Posterior vena cava (tissue), 2 donors: Measurements from ENCODE around the gene ZCCHC4. TPM values are rescaled to one million over a fixed set of nuclear protein-coding genes. Genes with fewer than 3 reads are reported as not detected.

Experiments
- DNase-seq: peaks from one replicate; pipeline ENCODE4 v3.0.0-alpha.2; 2020; ENCODE audit warnings: low spot score
- intact Hi-C, 2 donors: fragments of 100-400 bp; cut with DNase I; formaldehyde crosslinking; loops; one replicate each; pipeline versions ENCODE4 v1.14.1 to v1.14.2; 2022 to 2023
- long read RNA-seq, 2 donors: library from polyadenylated mRNA; unstranded; transcript quantifications; one replicate each; pipeline ENCODE4 v2.0.0, GENCODE V29; 2020 to 2021
- total RNA-seq, 2 donors: library from RNA; stranded (reverse); fragmentation: NEBNext Ultra II Directional; extraction: Animal tissue kit (Norgen Biotek cat#: 25700); gene quantifications; one replicate each; pipeline ENCODE4 v1.2.1, GENCODE V29; 2021
- donor health status: DM: yes; HTN: yes; CAD: no.
- donor health status: DM: yes; HTN: yes; CAD: no.

The ZCCHC4 gene
- total RNA-seq = 1 to 10 TPM; 8.6 to 9.7 TPM
- long read RNA-seq, donor 1, partial matches to known transcripts = 2 of 4 reads
- long read RNA-seq, donor 1, other reads (novel, unspliced or antisense) = 1 of 4 reads
- long read RNA-seq, donor 2, partial matches to known transcripts = 2 of 5 reads
- long read RNA-seq, donor 2, other reads (novel, unspliced or antisense) = 1 of 5 reads

DNA sequence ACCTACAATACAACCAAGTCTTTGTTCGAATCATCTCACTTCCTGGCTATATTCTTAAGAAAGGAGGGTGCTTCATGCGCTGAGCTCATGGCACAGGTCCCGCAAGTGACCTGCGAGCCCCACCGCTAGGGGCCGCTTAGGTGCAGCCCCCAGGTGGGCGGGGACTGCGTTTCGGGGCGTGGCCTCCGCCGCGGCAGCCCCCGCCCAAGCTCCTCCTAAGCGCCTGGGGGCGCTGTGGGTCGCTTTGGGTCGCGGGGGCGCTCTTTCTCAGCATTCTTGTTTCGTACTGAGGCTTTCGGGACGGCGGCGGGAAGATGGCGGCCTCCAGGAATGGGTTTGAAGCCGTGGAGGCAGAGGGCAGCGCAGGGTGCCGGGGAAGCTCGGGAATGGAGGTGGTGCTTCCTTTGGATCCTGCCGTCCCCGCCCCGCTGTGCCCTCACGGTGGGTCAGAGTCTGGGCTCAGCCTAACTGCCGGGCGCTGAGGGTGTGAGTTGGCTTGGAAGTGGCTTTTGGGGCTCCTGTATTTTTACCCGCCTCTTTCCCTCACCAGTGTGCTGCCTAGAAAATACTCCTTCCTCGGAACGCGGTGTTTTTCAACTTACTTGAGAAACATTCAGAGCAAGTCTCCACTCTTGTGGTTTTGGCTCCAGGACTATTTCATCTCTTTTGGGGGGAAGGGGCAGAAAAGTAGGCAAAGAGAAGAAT, at the start of gene ZCCHC4:
ZCCHC4 (plus strand) TSS at position 279 of the 705 bp plus-strand sequence; CDS start at position 315, 36 bp downstream.
- intact Hi-C loops = no loop called here
- peak; percentile 97 for DNase-seq

DNA sequence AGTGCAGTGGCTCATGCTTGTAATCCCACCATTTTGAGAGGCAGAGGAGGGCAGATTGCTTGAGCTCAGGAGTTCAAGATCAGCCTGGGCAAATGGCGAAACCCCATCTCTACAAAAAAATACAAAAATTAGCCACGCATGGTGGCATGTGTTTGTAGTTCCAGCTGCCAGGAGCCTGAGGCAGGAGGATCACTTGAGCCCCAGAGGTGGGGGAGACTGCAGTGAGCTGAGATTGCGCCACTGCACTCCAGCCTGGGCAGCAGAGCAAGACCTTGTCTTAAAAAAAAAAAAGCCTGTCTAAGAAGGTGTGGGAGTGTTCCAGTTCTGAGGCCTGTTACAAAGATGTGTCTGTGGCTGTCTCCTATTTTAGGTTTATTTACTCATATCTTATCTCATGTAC, 40.7 kb upstream of the ZCCHC4 start:
- no peak for DNase-seq
- intact Hi-C loops = loop anchor here in 1 of 2 donors (1.0 kb wide), 1 partner anchor 23 kb away; no protein-coding TSS in a partner anchor

GRCh38 chr4:25280210-25280609, 32.4 kb upstream of the ZCCHC4 start:
- intact Hi-C loops = no loop called here
- no peak for DNase-seq

DNA sequence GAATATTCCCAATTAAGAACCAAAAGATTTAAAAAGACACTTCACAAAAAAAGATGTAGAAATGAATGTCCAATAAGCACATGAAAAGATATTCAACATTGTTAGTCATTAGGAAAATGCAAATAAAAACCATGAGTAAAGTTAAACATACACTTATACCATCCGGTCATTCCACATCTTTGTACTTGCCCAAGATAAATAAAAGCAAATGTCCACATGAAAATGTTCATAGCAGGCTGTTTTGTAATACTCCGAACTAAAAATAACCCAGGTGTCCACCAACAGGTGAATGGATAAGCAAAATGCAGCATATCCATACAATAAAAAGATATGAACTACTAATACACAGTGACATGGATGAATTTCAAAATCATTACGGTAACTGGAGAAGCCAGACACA, 28.6 kb upstream of the ZCCHC4 start:
- intact Hi-C loops = no loop called here
- no peak for DNase-seq

- no peak for DNase-seq
- intact Hi-C loops = no loop called here
Measured at GRCh38 chr4:25284466-25284865, 28.1 kb upstream of the ZCCHC4 start.

DNA sequence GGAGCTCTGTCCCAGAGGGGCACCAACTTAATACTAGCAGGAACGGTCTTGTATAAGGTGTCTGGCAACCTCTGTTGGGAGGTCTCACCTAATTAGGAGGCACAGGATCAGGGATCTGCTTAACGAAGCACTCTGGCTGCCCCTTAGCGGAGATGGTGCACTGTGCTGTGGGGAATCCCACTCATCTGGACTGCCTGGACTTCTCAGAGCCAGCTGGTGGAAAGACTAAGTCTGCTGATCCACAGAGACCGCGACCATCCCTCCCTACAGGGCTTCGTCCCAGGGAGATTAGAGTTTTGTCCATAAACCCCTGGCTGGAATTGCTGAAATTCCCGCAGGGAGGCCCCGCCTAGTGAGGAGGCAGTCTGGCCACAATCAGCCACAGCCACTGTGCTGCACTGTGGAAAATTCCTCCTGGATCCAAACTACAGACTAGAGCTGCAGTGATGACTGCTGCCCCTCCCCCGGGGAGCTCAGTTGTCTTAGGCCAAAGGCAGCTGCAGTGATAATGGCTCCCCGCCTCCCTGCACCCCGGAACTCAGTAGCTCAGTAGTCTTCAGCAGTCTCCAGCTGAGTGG, 22.0 kb upstream of the ZCCHC4 start:
- intact Hi-C loops = no loop called here
- no peak for DNase-seq

- intact Hi-C loops = no loop called here
- DNase-seq = no peak
Measured at GRCh38 chr4:25291158-25291733, 21.3 kb upstream of the ZCCHC4 start.

DNA sequence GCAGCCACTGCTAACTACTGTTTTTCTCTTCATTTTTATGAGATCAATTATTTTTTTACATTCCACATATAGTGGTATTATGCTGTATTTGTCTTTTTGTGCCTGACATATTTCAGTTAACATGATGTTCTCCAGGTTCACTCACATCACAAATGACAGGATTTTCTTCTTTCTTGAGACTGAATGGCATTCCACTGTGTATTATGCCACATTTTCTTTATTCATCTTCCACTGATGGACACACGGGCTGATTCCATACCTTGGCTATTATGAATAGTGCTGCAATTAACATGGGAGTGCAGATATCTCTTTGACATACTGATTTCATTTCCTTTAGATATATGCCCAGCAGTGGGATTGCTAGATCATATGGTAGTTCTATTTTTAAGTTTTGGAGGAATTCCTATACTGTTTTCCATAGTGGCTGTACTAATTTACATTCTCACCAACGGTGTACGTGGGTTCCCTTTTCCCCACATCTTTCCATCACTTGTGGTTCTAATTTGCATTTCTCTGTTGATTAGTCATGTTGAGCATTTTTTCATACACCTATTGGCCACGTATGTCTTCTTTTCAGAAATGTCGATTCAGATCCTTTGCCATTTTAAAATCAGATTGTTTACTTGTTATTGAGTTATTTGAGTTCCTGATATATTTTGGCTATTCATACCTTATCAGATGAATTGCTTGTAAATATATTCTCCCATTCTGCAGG, 14.9 kb upstream of the ZCCHC4 start:
- no peak for DNase-seq
- intact Hi-C loops = no loop called here

DNA sequence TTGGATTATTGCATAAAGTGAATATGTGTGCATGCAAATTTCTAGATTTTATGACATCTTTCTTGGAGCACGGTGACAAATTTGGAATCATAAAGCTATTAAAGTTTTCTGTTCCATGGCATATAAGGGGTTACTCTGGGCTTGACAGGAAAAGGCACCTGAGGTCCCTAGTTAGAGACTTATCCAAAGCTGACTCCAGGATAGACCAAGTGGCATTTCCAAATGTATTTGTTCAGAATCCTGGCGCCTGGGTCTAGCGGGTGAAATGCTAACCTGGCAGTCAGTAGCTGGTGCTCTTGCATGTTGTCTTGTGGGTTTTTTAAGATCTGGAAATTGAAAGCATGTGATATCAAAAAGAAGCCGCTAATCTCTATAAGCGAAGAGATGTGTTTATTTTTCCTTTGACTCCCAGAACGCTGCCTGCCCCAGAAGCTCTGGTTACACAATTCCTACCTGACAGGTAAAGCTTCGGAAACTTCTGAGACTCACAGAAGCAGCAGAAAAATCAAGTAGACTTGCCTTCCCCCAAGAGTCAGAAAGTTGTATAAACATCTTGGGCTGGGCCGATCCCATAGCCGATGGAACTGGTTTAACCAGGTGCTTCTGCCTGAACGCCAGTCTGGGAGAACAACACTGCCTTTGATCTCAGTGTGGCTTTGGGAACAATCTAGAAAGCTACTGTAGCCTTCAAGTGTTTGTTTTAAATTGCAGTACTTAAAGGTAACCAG, 12.9 kb upstream of the ZCCHC4 start:
- no peak for DNase-seq
- intact Hi-C loops = no loop called here

DNA sequence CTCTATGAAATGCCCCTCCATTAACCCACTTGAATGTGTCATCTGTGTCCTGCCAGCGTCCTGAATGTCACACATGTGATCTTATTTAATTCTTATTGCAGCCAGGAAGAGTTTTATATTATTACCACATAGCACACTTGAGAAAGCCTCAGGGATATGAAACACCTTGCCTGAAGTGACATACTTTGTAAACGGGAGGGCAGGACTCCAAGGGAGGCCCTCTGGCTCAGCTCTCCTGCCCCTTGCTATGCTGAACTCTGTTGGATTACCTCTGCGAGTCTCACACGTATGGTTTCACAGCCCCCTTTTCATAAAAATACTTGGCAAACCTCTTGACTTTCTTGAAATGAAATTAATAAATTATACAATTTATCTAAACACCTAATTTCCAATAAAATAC, 11.1 kb upstream of the ZCCHC4 start:
- no peak for DNase-seq
- intact Hi-C loops = no loop called here

DNA sequence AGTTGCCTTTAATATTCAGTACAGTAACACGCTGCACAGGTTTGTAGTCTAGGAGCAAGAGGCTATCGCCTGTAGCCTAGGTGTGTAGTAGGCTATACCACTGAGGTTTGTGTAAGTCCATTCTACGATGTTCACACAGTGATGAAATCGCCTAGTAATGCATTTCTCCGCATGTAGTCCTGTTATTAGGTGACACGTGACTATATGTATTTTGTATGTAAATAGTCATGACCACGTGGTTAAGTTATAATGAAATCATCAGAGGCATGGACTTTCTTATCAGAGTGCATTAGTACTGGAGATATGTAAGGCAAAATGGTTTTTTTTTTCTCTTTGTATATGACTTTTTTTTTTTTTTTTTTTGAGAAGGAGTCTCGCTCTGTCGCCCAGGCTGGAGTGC, 9.9 kb upstream of the ZCCHC4 start:
- no peak for DNase-seq
- intact Hi-C loops = no loop called here

- no peak for DNase-seq
- intact Hi-C loops = no loop called here
Measured at GRCh38 chr4:25303578-25303977, 9.0 kb upstream of the ZCCHC4 start.

DNA sequence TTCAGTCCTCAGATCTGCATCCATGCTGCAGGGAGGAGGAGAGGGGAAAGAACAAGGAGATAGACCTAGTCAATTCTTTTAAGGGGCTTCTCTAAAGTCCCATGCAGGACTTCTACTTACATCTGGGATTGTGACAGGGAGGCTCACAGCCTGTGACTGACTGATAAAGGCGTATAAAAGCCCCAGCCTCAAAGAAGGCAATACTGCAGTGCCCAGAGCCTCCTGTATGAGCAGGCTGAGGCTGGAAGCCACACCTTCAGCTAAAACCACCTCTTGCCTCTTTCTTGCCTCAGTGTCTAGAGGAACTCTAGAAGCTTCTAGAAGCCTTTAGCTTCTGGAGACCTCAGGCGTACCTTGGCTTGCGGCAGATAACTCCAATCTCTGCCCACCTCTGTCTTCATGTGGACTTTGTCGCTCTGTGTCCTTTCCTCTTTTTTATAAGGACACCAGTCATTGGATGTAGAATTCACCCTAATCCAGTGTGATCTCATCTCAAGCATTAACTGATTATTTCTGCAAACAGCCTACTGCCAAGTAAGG, 6.0 kb upstream of the ZCCHC4 start:
- DNase-seq = no peak
- intact Hi-C loops = no loop called here

DNA sequence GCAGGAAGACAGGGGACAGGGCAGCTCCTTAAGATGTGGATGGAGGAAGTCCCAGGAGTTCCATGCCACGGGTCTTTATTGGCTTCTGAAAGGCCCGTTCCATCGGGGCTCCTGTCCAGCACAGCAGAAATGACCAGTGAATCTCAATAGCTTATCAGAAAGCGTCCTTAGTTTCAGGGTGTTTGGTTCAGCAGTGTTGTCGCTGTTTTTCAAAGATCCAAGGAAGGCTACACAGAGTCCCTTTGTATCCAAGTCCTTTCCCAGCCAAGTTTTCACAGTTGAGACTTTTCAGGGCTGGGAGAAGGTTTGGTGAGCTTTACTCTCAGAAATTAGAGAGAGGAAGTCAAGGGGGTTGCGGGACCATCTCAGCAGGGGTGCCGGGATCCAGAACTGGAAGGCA, 5.0 kb upstream of the ZCCHC4 start:
- intact Hi-C loops = no loop called here
- no peak for DNase-seq

DNA sequence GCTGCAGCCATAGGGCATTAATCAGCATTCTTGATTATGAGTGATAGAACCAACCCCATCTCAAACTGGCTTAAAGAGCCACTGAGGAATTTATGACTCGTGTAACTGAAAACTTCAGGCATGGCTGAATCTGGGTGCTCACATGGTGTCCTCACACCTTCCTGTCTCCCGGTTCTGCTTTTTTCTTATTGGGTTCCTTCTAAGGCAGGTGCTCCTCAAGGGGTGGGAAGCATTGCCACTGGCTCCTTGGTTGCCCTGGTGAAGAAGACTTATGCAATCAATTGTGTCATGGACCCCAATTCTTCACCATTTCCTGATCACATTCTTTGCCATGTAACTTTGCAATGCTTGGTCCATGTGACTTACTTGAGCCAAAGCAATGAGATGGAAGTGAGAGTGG, 4.3 kb upstream of the ZCCHC4 start:
- intact Hi-C loops = no loop called here
- no peak for DNase-seq

GRCh38 chr4:25308761-25309160, 3.8 kb upstream of the ZCCHC4 start:
- intact Hi-C loops = no loop called here
- no peak for DNase-seq

DNA sequence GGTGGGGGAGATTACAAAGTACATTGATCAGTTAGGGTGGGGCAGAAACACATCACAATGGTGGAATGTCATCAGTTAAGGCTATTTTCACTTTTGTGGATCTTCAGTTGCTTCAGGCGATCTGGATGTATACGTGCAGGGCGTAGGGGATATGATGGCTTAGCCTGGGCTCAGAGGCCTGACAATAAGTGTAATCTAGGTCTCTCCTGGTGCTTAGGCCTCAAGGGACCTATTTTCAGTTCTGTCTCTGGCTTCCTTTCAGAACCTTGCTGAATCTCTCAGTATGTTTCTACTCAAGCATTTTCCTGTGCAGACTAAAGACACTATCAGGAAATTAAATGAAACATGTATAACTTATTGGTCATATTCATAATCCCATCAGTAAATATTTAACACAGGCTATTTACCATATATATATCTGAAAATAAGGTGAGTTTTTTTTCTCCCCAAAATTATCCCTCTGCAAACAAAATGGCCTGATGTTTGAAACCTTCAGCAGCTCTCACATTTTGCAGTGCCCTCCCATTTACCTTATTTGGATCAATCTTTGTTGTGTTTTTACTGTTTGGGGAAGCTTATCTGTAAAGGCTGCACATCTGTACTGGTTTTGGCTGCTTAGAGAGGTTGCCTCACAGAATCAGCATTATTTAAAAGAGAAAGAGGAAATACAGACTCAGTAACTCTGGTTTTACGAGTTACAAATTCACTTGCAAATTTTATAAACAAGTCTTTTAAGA, 2.3 kb upstream of the ZCCHC4 start:
- intact Hi-C loops = no loop called here
- no peak for DNase-seq

DNA sequence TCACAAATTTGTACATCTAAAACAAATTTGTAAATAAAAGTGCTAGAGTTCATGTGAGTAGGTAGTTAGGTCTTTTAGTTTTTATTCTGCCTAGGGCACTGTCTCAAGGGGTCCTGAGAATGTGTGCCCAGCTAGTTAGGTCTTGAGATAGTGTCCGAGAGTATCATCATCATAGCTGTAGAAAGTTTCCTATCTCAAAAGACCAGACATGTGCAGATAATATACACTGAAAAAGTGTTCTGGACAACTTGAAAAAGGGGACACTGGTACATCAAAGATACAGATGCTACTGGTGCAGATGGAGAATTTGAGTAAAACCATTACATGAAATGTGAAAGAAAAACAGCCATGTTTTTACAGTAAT, 1.8 kb upstream of the ZCCHC4 start:
- intact Hi-C loops = no loop called here
- no peak for DNase-seq
